Activated CD8-positive, alpha-beta T cell treated with anti-CD3 and anti-CD28 coated beads, Interleukin-2, amount 10 ng/mL, durations not matched to agents 7 days and 5 days (primary cell): ENCODE measurements around the gene PRKD3. TPM values are rescaled to one million over a fixed set of nuclear protein-coding genes. Genes with fewer than 3 reads are reported as not detected.

Source experiments
- ATAC-seq: fragments of 150-1000 bp; cut with Tn5 transposase; one replicate; pipeline ENCODE4 v1.10.0; 2021; ENCODE audit warnings: moderate library complexity
- CTCF ChIA-PET: fragments of 350-600 bp; sonication (Branson Sonifier 250); formaldehyde crosslinking; loops from one replicate; lab custom pipeline; 2021; ENCODE audit warnings: antibody characterized with exemption; lab: Charles Lee
- POLR2A ChIA-PET: fragments of 350-600 bp; sonication (Branson Sonifier 250); formaldehyde crosslinking; loops from one replicate; lab custom pipeline; 2021; ENCODE audit warnings: antibody characterized with exemption; lab: Charles Lee
- DNase-seq: peaks from one replicate; pipeline ENCODE4 v3.0.0-alpha.2; 2020
- H3K27ac Mint-ChIP-seq: one replicate; pipeline ENCODE4 v1.8.0; 2021; ENCODE audit warnings: mild to moderate bottlenecking, mixed read lengths
- H3K27me3 Mint-ChIP-seq: one replicate; pipeline ENCODE4 v1.8.0; 2021; ENCODE audit warnings: low read depth, mixed read lengths
- H3K36me3 Mint-ChIP-seq: one replicate; pipeline ENCODE4 v1.8.0; 2021; ENCODE audit warnings: low read depth, mixed read lengths
- H3K4me1 Mint-ChIP-seq: one replicate; pipeline ENCODE4 v1.8.0; 2021; ENCODE audit warnings: low read depth, mixed read lengths
- H3K4me3 Mint-ChIP-seq: one replicate; pipeline ENCODE4 v1.8.0; 2021; ENCODE audit warnings: mild to moderate bottlenecking, mixed read lengths
- H3K9me3 Mint-ChIP-seq: one replicate; pipeline ENCODE4 v1.8.0; 2022; ENCODE audit warnings: mixed read lengths; ENCODE audit not compliant: insufficient read depth
- total RNA-seq, 2 experiments: library from RNA; stranded (reverse); gene quantifications; one replicate each; pipeline ENCODE4 v1.2.3, GENCODE V29; 2021

PRKD3 gene
- total RNA-seq, 2 experiments from 2014 or later, result 18.7 to 21.5 TPM

- Mint-ChIP-seq H3K4me1 (peaks cover 36% of the 10 kb centered on the region), H3K9me3 (no peaks in the 10 kb centered on the region), H3K27me3 (peaks cover 22% of the 10 kb centered on the region), H3K36me3 (peaks cover 6% of the 10 kb centered on the region), H3K27ac (peak overlapping the region; percentile 91), H3K4me3 (peak overlapping the region; percentile 89)
- ATAC-seq, result peak; percentile 39
- DNase-seq, result peak; percentile 51
- POLR2A ChIA-PET, result interaction anchor here (0.8 to 1.3 kb wide), 3 partner anchors 9 to 92 kb away, joined by 3 to 4 read pairs (median 3); partner anchors contain the start of genes CEBPZ and NDUFAF7
- CTCF ChIA-PET, result interaction anchor here (1.4 to 2.2 kb wide), 4 partner anchors 14 to 553 kb away, joined by 3 to 6 read pairs (median 4); no protein-coding TSS in a partner anchor
Measured at GRCh38 chr2:37323781-37324535, 675 bp downstream of the PRKD3 start.

DNA sequence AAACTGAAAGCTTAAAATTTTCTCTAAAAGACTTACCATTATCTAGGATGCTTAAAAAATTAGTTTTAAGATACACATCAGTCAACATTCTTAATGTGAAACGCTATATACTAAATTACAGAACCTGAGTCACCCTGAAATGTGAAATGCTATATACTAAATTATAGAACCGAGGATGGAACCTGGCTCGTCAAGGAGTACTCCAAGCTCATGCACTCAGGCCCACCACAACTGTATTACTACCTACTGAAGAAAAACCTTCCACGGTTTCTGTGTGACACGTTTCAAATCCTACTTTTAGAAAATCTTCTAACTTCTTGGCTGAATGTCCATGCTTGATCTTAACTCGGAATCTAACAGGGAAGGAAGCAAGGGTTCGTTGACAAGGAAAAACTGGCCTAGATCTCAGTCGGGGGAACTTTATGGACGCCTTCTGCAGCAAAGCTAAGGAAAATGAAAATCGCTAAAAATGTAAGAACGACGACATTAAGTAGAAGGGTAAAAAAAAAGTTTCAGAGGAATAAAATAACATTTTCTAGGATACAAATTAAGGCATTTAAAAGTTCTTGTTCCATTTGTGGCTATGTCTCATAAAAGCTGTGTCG, 1.4 kb downstream of the PRKD3 start:
- ChIA-PET CTCF (interaction anchor here (1.4 to 2.2 kb wide), 3 partner anchors 15 to 554 kb away, joined by 4 to 6 read pairs (median 5); no protein-coding TSS in a partner anchor), POLR2A (interaction anchor here (0.8 to 1.3 kb wide), 3 partner anchors 8 to 92 kb away, joined by 3 to 4 read pairs (median 3); partner anchors contain the start of genes CEBPZ and NDUFAF7)
- H3K4me3 Mint-ChIP-seq, result peak overlapping the region; percentile 89
- peaks cover 22% of the 10 kb centered on the region for H3K27me3 Mint-ChIP-seq
- peaks cover 9% of the 10 kb centered on the region for H3K36me3 Mint-ChIP-seq
- H3K27ac Mint-ChIP-seq, result peak overlapping the region; percentile 91
- peaks cover 41% of the 10 kb centered on the region for H3K4me1 Mint-ChIP-seq
- no peaks in the 10 kb centered on the region for H3K9me3 Mint-ChIP-seq
- no peak for DNase-seq
- no peak for ATAC-seq

DNA sequence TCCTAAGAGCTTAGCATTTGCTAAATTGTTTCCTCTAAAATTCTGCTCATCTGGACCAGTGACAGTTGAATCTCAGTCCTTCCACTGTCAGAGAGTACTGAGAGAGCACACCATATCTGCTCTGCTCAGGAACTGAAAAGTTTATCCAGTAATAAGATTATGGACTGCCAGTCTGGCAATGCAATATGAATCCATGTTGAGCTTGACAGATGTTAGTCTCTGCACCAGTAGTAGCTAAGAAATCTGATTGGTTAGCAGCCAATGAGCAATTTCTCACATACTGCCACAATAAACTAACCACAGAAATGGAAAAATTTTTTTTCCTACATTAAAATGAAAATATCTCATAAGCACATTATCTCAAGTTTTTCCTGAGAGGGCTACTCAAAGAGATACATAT, 2.3 kb downstream of the PRKD3 start:
- DNase-seq (no peak), ATAC-seq (no peak)
- ChIA-PET CTCF (interaction anchor here (1.4 to 2.2 kb wide), 3 partner anchors 16 to 555 kb away, joined by 4 to 6 read pairs (median 5); no protein-coding TSS in a partner anchor), POLR2A (no interaction called here)
- Mint-ChIP-seq H3K27ac (no peak overlapping the region), H3K27me3 (peaks cover 19% of the 10 kb centered on the region), H3K9me3 (no peaks in the 10 kb centered on the region), H3K4me3 (no peak overlapping the region), H3K4me1 (peaks cover 49% of the 10 kb centered on the region), H3K36me3 (peaks cover 17% of the 10 kb centered on the region)

DNA sequence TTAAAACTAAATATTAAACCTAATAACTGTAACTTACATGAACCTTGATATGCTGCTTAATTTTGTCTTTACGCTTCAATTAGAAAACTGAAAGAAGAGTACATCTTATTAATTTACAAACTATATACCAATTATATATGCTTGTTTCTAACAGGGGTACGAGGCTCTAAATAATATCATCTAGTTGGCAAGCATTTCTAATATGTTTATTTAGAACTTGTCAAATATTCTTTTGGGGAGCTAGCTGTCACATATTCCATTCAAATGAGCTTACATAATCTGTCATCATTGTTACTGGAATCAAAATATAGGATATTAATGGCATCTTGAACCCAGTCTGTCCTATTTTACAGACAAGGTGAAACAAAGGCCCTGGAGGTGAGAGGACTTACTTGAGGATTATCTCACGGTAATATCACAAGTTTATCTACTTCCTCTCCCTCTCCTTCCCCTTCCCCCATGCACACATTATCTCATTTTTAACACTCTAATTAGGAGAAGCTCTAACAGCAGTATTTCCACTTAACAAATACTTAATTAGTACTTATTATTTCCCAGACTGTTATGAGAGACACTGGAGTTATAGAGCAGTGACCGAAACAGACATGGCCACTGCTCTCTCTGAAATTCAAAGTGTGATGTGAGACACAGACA, 3.5 kb downstream of the PRKD3 start:
- DNase-seq, result no peak
- Mint-ChIP-seq H3K27ac (no peak overlapping the region), H3K27me3 (peaks cover 10% of the 10 kb centered on the region), H3K4me1 (peaks cover 47% of the 10 kb centered on the region), H3K4me3 (no peak overlapping the region), H3K36me3 (peaks cover 21% of the 10 kb centered on the region), H3K9me3 (no peaks in the 10 kb centered on the region)
- ATAC-seq, result no peak
- POLR2A ChIA-PET, result interaction anchor here (0.6 kb wide), 1 partner anchor 69 kb away, joined by 4 read pairs; no protein-coding TSS in a partner anchor
- CTCF ChIA-PET, result interaction anchor here (0.6 kb wide), 1 partner anchor 97 kb away, joined by 3 read pairs; no protein-coding TSS in a partner anchor

GRCh38 chr2:37319754-37320609, 4.7 kb downstream of the PRKD3 start:
- ATAC-seq, result no peak
- Mint-ChIP-seq H3K27ac (no peak overlapping the region), H3K4me1 (peaks cover 40% of the 10 kb centered on the region), H3K9me3 (no peaks in the 10 kb centered on the region), H3K27me3 (peaks cover 1% of the 10 kb centered on the region), H3K4me3 (no peak overlapping the region), H3K36me3 (peaks cover 22% of the 10 kb centered on the region)
- ChIA-PET POLR2A (no interaction called here), CTCF (interaction anchor here (1.2 to 1.5 kb wide), 3 partner anchors 27 to 151 kb away, joined by 3 to 5 read pairs (median 4); no protein-coding TSS in a partner anchor)
- DNase-seq, result no peak

DNA sequence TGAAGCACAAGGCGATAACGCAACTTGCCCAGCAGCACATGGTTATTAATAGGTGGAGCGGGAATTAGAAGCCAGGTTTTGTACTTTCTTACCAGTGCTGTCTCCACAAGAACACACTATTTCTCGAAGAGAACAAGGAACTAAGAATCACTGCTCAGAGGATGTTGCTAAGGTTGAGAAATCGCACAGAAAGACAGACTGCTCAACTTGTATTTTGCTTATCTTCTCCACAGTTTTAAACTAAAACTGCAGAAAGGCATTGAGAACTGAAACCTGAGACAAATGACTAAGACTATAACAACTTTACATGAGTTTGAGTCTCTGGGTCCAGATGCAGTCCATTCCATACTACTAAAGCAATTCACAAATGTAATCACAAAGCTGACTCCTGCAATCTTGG, 6.2 kb downstream of the PRKD3 start:
- Mint-ChIP-seq H3K9me3 (no peaks in the 10 kb centered on the region), H3K4me3 (no peak overlapping the region), H3K27ac (no peak overlapping the region), H3K4me1 (peaks cover 35% of the 10 kb centered on the region), H3K36me3 (peaks cover 17% of the 10 kb centered on the region), H3K27me3 (no peaks in the 10 kb centered on the region)
- ATAC-seq (no peak), DNase-seq (no peak)
- ChIA-PET POLR2A (interaction anchor here (0.6 to 1.0 kb wide), 2 partner anchors 86 to 387 kb away, joined by 3 read pairs; no protein-coding TSS in a partner anchor), CTCF (interaction anchor here (1.1 to 1.4 kb wide), 2 partner anchors 12 to 48 kb away, joined by 3 read pairs; no protein-coding TSS in a partner anchor)

DNA sequence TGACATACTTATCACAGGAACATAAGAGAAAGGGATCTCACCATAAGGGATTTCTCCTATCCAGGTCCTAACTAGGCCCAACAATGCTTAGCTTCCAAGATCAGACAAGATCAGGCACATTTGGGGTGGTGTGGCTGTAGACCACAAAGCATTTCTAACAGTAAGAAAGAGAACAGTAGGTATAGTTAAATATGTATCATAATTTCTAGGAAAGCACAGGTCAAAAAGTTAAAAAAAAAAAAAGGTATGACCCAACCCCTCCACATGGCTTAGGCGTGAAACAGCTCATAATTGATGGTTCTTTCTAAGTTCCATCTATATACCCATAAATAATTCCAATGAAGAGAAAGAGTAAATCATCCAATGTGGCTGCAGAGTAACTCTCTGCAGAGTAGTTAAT, 6.9 kb downstream of the PRKD3 start:
- Mint-ChIP-seq H3K4me3 (no peak overlapping the region), H3K27me3 (no peaks in the 10 kb centered on the region), H3K4me1 (peaks cover 30% of the 10 kb centered on the region), H3K27ac (no peak overlapping the region), H3K9me3 (no peaks in the 10 kb centered on the region), H3K36me3 (peaks cover 21% of the 10 kb centered on the region)
- ATAC-seq, result no peak
- ChIA-PET CTCF (interaction anchor here (1.1 to 1.4 kb wide), 2 partner anchors 11 to 49 kb away, joined by 3 read pairs; no protein-coding TSS in a partner anchor), POLR2A (interaction anchor here (0.6 kb wide), 1 partner anchor 388 kb away, joined by 3 read pairs; no protein-coding TSS in a partner anchor)
- DNase-seq, result no peak

- ChIA-PET CTCF (no interaction called here), POLR2A (no interaction called here)
- DNase-seq, result no peak
- Mint-ChIP-seq H3K4me3 (no peak overlapping the region), H3K27me3 (no peaks in the 10 kb centered on the region), H3K36me3 (peaks cover 21% of the 10 kb centered on the region), H3K4me1 (peaks cover 20% of the 10 kb centered on the region), H3K27ac (no peak overlapping the region), H3K9me3 (no peaks in the 10 kb centered on the region)
- ATAC-seq, result no peak
Measured at GRCh38 chr2:37316181-37316580, 8.5 kb downstream of the PRKD3 start.

DNA sequence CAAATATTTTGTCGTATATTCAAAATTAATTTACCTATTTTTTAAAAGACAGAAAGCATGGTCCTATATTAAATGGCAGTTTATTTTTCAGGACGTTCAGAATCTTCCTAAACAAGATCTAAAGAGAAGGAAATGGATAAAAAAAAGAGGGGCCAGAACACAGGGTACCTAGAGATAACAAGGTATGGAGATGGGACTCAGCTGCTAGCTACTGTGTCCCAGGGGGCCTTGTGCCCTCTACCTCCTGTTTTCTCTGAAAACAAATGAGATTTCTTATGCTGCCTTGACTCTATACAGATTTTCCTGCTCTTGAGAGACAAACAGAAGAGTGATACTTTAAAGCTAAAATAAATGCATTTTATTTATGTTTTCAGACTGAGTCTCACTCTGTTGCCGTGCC, 9.3 kb downstream of the PRKD3 start:
- ATAC-seq (no peak), DNase-seq (no peak)
- ChIA-PET POLR2A (interaction anchor here (1.3 kb wide), 1 partner anchor 8 kb away, joined by 4 read pairs; no protein-coding TSS in a partner anchor), CTCF (interaction anchor here (1.2 kb wide), 1 partner anchor 562 kb away, joined by 3 read pairs; no protein-coding TSS in a partner anchor)
- Mint-ChIP-seq H3K4me3 (no peak overlapping the region), H3K27ac (no peak overlapping the region), H3K36me3 (peaks cover 21% of the 10 kb centered on the region), H3K27me3 (no peaks in the 10 kb centered on the region), H3K9me3 (no peaks in the 10 kb centered on the region), H3K4me1 (peaks cover 20% of the 10 kb centered on the region)

DNA sequence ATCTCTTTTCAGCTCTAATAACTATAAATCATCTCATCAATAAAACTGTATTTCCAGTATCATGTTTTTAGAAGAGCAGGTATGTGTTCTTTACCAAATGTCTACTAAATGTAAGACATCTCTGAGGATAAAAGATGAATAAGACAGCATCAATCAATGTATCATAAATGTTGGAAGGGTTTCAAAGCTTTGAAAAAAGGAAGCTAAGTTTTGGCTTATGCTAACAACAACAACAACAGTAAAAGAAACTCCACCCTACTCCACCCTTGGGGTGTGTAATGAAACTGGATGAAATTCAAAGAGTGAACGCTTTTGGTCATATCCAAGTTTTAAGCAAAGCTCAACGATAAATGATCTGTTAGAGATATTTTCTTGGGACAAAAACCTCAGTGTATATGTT, 17.1 kb downstream of the PRKD3 start:
- H3K36me3 Mint-ChIP-seq, result peaks cover 2% of the 10 kb centered on the region
- ChIA-PET POLR2A (interaction anchor here (0.7 to 1.3 kb wide), 2 partner anchors 76 to 343 kb away, joined by 3 to 4 read pairs; partner anchors contain the start of genes CEBPZ and NDUFAF7), CTCF (interaction anchor here (0.6 to 1.5 kb wide), 2 partner anchors 89 to 510 kb away, joined by 3 to 4 read pairs; no protein-coding TSS in a partner anchor)
- H3K4me3 Mint-ChIP-seq, result no peak overlapping the region
- H3K4me1 Mint-ChIP-seq, result peaks cover 1% of the 10 kb centered on the region
- H3K9me3 Mint-ChIP-seq, result no peaks in the 10 kb centered on the region
- no peak overlapping the region for H3K27ac Mint-ChIP-seq
- no peaks in the 10 kb centered on the region for H3K27me3 Mint-ChIP-seq
- ATAC-seq (no peak), DNase-seq (no peak)
